ENCODE results near the gene PPP1R11.

GRCh38 chr6:30063315-30063714, 3.7 kb upstream of the PPP1R11 start:
- TF ChIP-seq CTCF (IDR thresholded peaks at IDR 0.05) (no peak), POLR2AphosphoS5 (IDR thresholded peaks at IDR 0.05; ENCODE audit: low read depth, low read length) (no peak), SIN3A (IDR thresholded peaks at IDR 0.05; ENCODE audit: borderline replicate concordance, insufficient read depth, low read depth, low read length) (no peak), TCF7L2 (IDR thresholded peaks at IDR 0.05; ENCODE audit: low read depth, low read length) (no peak), REST (IDR thresholded peaks at IDR 0.05; ENCODE audit: insufficient read depth in 1 of 2, low read depth in 2 of 2, low read length in 1 of 2) (no peak)
